Subcutaneous adipose tissue (tissue), 4 donors: ENCODE results near the gene MRTO4. TPM values are rescaled to one million over a fixed set of nuclear protein-coding genes. Genes with fewer than 3 reads are reported as not detected.

Experiments
- total RNA-seq, 4 donors: library from RNA; depleted of rRNA; stranded (reverse); fragments of >200 nt; gene quantifications; one replicate each; pipeline ENCODE4 v1.1.0, GENCODE V29; 2016
- TF ChIP-seq, protein P1 (sequence below): fragments of 450-650 bp; IDR thresholded peaks from one replicate; pipeline ENCODE4 v1.5.1; 2016; ENCODE audit warnings: low read depth, mild to moderate bottlenecking, control low read depth, antibody characterized with exemption, moderate library complexity

Gene MRTO4
- total RNA-seq, 4 donors from 2014 or later = 13.2 to 20.9 (median 20.4) TPM

GRCh38 chr1:19208710-19209438 lies 42.7 kb upstream of the MRTO4 start:
- TF ChIP-seq, protein P1, sequence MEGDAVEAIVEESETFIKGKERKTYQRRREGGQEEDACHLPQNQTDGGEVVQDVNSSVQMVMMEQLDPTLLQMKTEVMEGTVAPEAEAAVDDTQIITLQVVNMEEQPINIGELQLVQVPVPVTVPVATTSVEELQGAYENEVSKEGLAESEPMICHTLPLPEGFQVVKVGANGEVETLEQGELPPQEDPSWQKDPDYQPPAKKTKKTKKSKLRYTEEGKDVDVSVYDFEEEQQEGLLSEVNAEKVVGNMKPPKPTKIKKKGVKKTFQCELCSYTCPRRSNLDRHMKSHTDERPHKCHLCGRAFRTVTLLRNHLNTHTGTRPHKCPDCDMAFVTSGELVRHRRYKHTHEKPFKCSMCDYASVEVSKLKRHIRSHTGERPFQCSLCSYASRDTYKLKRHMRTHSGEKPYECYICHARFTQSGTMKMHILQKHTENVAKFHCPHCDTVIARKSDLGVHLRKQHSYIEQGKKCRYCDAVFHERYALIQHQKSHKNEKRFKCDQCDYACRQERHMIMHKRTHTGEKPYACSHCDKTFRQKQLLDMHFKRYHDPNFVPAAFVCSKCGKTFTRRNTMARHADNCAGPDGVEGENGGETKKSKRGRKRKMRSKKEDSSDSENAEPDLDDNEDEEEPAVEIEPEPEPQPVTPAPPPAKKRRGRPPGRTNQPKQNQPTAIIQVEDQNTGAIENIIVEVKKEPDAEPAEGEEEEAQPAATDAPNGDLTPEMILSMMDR = no peak

GRCh38 chr1:19209439-19209989 lies 42.1 kb upstream of the MRTO4 start:
- TF ChIP-seq, protein P1 = no peak

GRCh38 chr1:19209990-19210771 lies 41.4 kb upstream of the MRTO4 start, which contains the start of gene UBR4:
UBR4 (minus strand) TSS chr1:19210266; CDS start chr1:19210248, 18 bp downstream.
- TF ChIP-seq, protein P1 = no peak

DNA sequence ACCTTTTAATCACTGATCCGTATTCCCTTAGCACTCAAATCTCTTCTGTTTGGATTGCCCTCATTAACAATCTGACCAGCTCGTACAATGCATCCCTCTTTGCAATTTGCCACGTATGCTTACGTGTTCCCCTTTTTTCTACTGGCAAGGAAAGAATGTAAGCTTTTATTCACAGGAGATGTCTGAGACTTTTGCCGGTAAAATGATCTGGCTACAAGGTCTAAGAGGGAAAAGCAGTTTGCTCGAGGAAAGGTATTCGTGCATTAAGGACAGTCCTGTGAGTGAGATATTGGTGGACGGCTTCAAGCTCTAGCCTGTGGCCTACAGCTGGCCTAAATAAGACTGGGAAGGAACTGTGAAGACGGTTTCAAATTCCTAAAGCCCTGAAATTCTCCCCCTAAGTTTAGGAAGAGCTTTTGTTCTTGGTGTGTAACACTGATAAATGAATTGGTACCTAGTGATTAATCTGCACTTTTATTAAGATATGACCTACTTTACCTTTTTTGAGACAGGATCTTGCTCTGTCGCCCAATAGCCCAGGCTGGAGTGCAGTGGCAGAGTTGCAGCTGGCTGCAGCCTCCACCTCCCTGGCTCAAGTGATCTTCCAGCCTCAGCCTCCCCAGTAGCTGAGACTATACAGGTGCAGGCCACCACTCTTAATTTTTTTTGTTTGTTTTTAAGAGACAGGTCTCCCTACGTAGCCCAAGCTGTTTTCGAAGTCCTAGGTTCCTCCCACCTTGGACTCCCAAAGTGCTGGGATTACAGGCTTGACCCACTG lies 40.6 kb upstream of the MRTO4 start:
- TF ChIP-seq, protein P1 = no peak

DNA sequence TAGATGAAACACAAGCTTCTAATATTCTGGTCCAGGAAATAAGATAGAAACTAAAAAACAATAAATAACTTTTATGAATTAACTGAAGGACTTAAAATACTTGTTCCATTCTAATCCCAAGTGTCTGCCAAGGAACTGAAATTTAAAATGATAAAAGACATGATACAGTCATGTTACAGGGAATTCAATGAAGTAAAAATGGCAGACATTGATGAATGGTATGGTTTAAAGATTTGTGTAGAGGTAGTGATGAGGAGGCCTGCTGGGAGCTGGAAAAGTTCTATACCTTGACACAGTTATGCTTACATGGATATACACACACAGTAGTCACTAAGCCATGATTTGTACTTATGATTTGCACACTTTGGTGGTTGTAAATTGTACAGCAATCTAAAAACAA lies 39.4 kb upstream of the MRTO4 start:
- TF ChIP-seq, protein P1 = no peak

DNA sequence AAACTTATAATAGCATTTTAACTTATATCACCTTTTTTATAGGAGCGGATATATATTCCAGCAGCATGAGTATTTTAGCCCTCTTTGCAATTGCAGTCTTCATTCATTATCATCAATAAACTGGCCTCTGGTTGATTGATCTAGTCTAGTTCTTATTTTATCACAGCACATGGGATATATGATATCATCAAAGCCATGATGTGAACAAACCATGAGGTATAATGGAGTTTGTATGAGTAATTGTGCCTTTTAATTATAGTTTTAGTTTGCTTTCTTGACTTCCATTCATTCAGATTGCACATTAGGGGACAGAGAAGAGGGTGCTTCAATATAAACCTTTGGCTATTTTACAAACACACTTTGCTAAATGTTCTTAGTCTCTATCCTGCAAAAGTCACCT lies 38.0 kb upstream of the MRTO4 start:
- TF ChIP-seq, protein P1 = no peak

DNA sequence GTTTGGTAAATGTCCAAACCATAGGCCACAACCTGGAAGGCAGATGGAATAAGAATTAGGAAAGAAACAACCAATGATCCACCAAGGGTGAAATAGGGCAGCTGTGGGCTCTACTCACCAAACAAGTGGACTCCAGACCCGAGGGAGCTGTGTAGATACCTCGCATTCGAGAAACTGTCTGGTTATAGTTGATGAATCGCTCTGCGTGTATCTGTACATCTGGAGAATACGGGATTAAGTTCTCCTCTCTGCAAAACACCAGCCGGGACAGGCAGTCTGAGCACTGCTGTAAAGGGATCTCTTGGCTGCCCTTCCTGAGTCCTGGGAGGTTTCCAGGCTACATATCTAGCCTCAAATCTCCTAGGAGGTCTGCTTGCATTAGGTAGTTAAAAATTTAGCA lies 32.2 kb upstream of the MRTO4 start:
- TF ChIP-seq, protein P1 = no peak
